ENCODE data around the gene GPR152.

The GPR152 gene

GRCh38 chr11:67415501-67416304 lies 36.8 kb downstream of the GPR152 start, which contains the start of gene CARNS1:
Gene CARNS1 (plus strand): TSS chr11:67415678. CDS start chr11:67416200, 522 bp downstream.
- Histone ChIP-seq H3K36me3 (ENCODE audit: control insufficient read depth, insufficient read depth, low read length) (no peaks in the 10 kb centered on the region), H3K27me3 (replicated peaks; ENCODE audit: control insufficient read depth, insufficient read depth, low read length) (no peaks in the 10 kb centered on the region; the same call in 1 of the 2 replicates), H3K4me3 (replicated peaks; ENCODE audit: low read depth, low read length) (no peak within 1 kb of the TSS)
- no peak for DNase-seq (ENCODE audit: extremely low read depth, insufficient read length)
- no peak for TF ChIP-seq CTCF (IDR thresholded peaks at IDR 0.05; ENCODE audit: insufficient read depth, low read length, poor library complexity, severe bottlenecking)

- DNase-seq (ENCODE audit: extremely low read depth, insufficient read length), result no peak
- H3K4me3 ChIP-seq (replicated peaks; ENCODE audit: low read depth, low read length), result no peak overlapping the region
- TF ChIP-seq CTCF (IDR thresholded peaks at IDR 0.05; ENCODE audit: insufficient read depth, low read length, poor library complexity, severe bottlenecking), result no peak
- no peaks in the 10 kb centered on the region; the same call in 1 of the 2 replicates for H3K27me3 ChIP-seq (replicated peaks; ENCODE audit: control insufficient read depth, insufficient read depth, low read length)
- peaks cover 2% of the 10 kb centered on the region for H3K36me3 ChIP-seq (ENCODE audit: control insufficient read depth, insufficient read depth, low read length)
These were observed 39.2 kb downstream of the GPR152 start for GRCh38 chr11:67413266-67413849.

GRCh38 chr11:67412495-67413179 lies 39.9 kb downstream of the GPR152 start:
- no peak overlapping the region for H3K4me3 ChIP-seq (replicated peaks; ENCODE audit: low read depth, low read length)
- TF ChIP-seq CTCF (IDR thresholded peaks at IDR 0.05; ENCODE audit: insufficient read depth, low read length, poor library complexity, severe bottlenecking), result no peak

GRCh38 chr11:67411785-67412152 lies 40.8 kb downstream of the GPR152 start:
- peaks cover 10% of the 10 kb centered on the region for H3K36me3 ChIP-seq (ENCODE audit: control insufficient read depth, insufficient read depth, low read length)
- no peak for TF ChIP-seq CTCF (IDR thresholded peaks at IDR 0.05; ENCODE audit: insufficient read depth, low read length, poor library complexity, severe bottlenecking)
- H3K4me3 ChIP-seq (replicated peaks; ENCODE audit: low read depth, low read length), result no peak overlapping the region
- no peaks in the 10 kb centered on the region; the same call in 1 of the 2 replicates for H3K27me3 ChIP-seq (replicated peaks; ENCODE audit: control insufficient read depth, insufficient read depth, low read length)
- DNase-seq (ENCODE audit: extremely low read depth, insufficient read length), result no peak

More at GRCh38 chr11:67412495-67413179, 39.9 kb downstream of the GPR152 start:
- Histone ChIP-seq H3K36me3 (ENCODE audit: control insufficient read depth, insufficient read depth, low read length) (peaks cover 7% of the 10 kb centered on the region), H3K27me3 (replicated peaks; ENCODE audit: control insufficient read depth, insufficient read depth, low read length) (no peaks in the 10 kb centered on the region; the same call in 1 of the 2 replicates)
- no peak for DNase-seq (ENCODE audit: extremely low read depth, insufficient read length)

- Histone ChIP-seq H3K4me3 (replicated peaks; ENCODE audit: low read depth, low read length) (no peak overlapping the region), H3K36me3 (ENCODE audit: control insufficient read depth, insufficient read depth, low read length) (peaks cover 12% of the 10 kb centered on the region), H3K27me3 (replicated peaks; ENCODE audit: control insufficient read depth, insufficient read depth, low read length) (no peaks in the 10 kb centered on the region; the same call in 1 of the 2 replicates)
- no peak for TF ChIP-seq CTCF (IDR thresholded peaks at IDR 0.05; ENCODE audit: insufficient read depth, low read length, poor library complexity, severe bottlenecking)
- DNase-seq (ENCODE audit: extremely low read depth, insufficient read length), result no peak
These were observed 41.3 kb downstream of the GPR152 start for GRCh38 chr11:67410984-67411784.
